ENCODE measurements around the gene SGMS1.

Gene SGMS1

GRCh38 chr10:50324046-50324445 is 299.7 kb downstream of the SGMS1 start:
- no peaks in the 10 kb centered on the region for H3K9me3 ChIP-seq (ENCODE audit: control insufficient read depth, insufficient read depth, low read length)
- TF ChIP-seq EZH2phosphoT487 (IDR thresholded peaks at IDR 0.05; ENCODE audit: borderline replicate concordance, low read length) = no peak
- no peak for TF ChIP-seq CTCF (IDR thresholded peaks at IDR 0.05; ENCODE audit: low read depth, low read length, poor library complexity, severe bottlenecking)
- H3K79me2 ChIP-seq (ENCODE audit: control insufficient read depth, low read length) = no peaks in the 10 kb centered on the region
- H3K4me1 ChIP-seq (ENCODE audit: control insufficient read depth, low read length) = no peaks in the 10 kb centered on the region
- no peaks in the 10 kb centered on the region for H3F3A ChIP-seq (ENCODE audit: control insufficient read depth, insufficient read depth)
- no peaks in the 10 kb centered on the region for H4K20me1 ChIP-seq (ENCODE audit: control insufficient read depth, insufficient read depth, low read depth, low read length)
- H3K27ac ChIP-seq (ENCODE audit: low read depth, low read length) = no peak overlapping the region
- no peaks in the 10 kb centered on the region for H3K27me3 ChIP-seq (ENCODE audit: control insufficient read depth, low read length)
- peaks cover 69% of the 10 kb centered on the region for H3K36me3 ChIP-seq (ENCODE audit: control insufficient read depth, low read length)
- no peaks in the 10 kb centered on the region for H3K9me2 ChIP-seq (replicated peaks; ENCODE audit: control insufficient read depth, low read length)
- H3K4me2 ChIP-seq (ENCODE audit: low read length) = no peak overlapping the region
- H3K4me3 ChIP-seq (ENCODE audit: low read length) = no peak overlapping the region

GRCh38 chr10:50322077-50322476 is 301.7 kb downstream of the SGMS1 start:
- TF ChIP-seq CTCF (IDR thresholded peaks at IDR 0.05; ENCODE audit: low read depth, low read length, poor library complexity, severe bottlenecking) (no peak), EZH2phosphoT487 (IDR thresholded peaks at IDR 0.05; ENCODE audit: borderline replicate concordance, low read length) (no peak)
- H3K36me3 ChIP-seq (ENCODE audit: control insufficient read depth, low read length) = peaks cover 59% of the 10 kb centered on the region
- H3K4me2 ChIP-seq (ENCODE audit: low read length) = no peak overlapping the region

DNA sequence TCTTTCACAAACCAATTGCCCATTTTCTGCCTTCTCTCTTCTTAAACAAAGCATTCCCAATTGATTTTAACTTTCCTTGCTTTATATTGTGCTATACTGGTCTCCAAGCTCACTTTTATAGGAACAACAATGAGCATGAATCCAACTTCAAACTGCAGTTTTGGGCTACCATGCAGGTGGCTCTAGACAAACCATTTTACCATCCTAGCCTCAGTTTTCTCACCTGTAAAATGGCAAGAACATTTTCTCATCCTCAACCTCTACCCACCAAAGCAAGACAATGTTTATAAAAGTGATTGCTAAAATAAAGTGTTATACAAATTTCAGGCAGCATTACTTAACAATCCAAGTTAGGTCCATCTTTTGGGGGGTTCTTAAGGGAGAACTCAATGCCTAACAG is 305.6 kb downstream of the SGMS1 start:
- no peak overlapping the region for H3K27ac ChIP-seq (ENCODE audit: low read depth, low read length)
- H3K4me2 ChIP-seq (ENCODE audit: low read length) = no peak overlapping the region
- no peaks in the 10 kb centered on the region for H3K27me3 ChIP-seq (ENCODE audit: control insufficient read depth, low read length)
- no peaks in the 10 kb centered on the region for H3K9me2 ChIP-seq (replicated peaks; ENCODE audit: control insufficient read depth, low read length)
- H3K4me3 ChIP-seq (ENCODE audit: low read length) = no peak overlapping the region
- peaks cover 9% of the 10 kb centered on the region for H3K4me1 ChIP-seq (ENCODE audit: control insufficient read depth, low read length)
- H3F3A ChIP-seq (ENCODE audit: control insufficient read depth, insufficient read depth) = no peaks in the 10 kb centered on the region
- TF ChIP-seq CTCF (IDR thresholded peaks at IDR 0.05; ENCODE audit: low read depth, low read length, poor library complexity, severe bottlenecking) (no peak), EZH2phosphoT487 (IDR thresholded peaks at IDR 0.05; ENCODE audit: borderline replicate concordance, low read length) (no peak)
- H3K9me3 ChIP-seq (ENCODE audit: control insufficient read depth, insufficient read depth, low read length) = no peaks in the 10 kb centered on the region
- H3K36me3 ChIP-seq (ENCODE audit: control insufficient read depth, low read length) = peaks cover 35% of the 10 kb centered on the region
- H4K20me1 ChIP-seq (ENCODE audit: control insufficient read depth, insufficient read depth, low read depth, low read length) = 0 out of 2 replicates have a peak, but pooled peaks cover 5% of the 10 kb centered on the region
- H3K79me2 ChIP-seq (ENCODE audit: control insufficient read depth, low read length) = peaks cover 9% of the 10 kb centered on the region; the same call in 1 of the 2 replicates

More at GRCh38 chr10:50322077-50322476, 301.7 kb downstream of the SGMS1 start:
- Histone ChIP-seq H4K20me1 (ENCODE audit: control insufficient read depth, insufficient read depth, low read depth, low read length) (no peaks in the 10 kb centered on the region), H3K4me1 (ENCODE audit: control insufficient read depth, low read length) (no peaks in the 10 kb centered on the region), H3K4me3 (ENCODE audit: low read length) (no peak overlapping the region), H3K27me3 (ENCODE audit: control insufficient read depth, low read length) (no peaks in the 10 kb centered on the region), H3K9me3 (ENCODE audit: control insufficient read depth, insufficient read depth, low read length) (no peaks in the 10 kb centered on the region), H3K79me2 (ENCODE audit: control insufficient read depth, low read length) (no peaks in the 10 kb centered on the region; the same call in 1 of the 2 replicates), H3K27ac (ENCODE audit: low read depth, low read length) (no peak overlapping the region), H3F3A (ENCODE audit: control insufficient read depth, insufficient read depth) (no peaks in the 10 kb centered on the region), H3K9me2 (replicated peaks; ENCODE audit: control insufficient read depth, low read length) (no peaks in the 10 kb centered on the region)

Measured in DOHH2 (cell line).